Activated CD4-positive, alpha-beta memory T cell treated with anti-CD3 and anti-CD28 coated beads, Interleukin-2, amount 10 ng/mL, durations not matched to agents 7 days and 5 days (primary cell): ENCODE data around the gene KAZN. TPM values are rescaled to one million over a fixed set of nuclear protein-coding genes. Genes with fewer than 3 reads are reported as not detected.
A peak's percentile ranks its signal among the peaks of the same experiment; 100 is the strongest.

ENCODE experiments used
- CTCF ChIA-PET: fragments of 350-600 bp; sonication (Branson Sonifier 250); formaldehyde crosslinking; loops from one replicate; lab custom pipeline; 2021; ENCODE audit warnings: antibody characterized with exemption, inconsistent platforms; lab: Charles Lee
- POLR2A ChIA-PET: fragments of 350-600 bp; sonication (Branson Sonifier 250); formaldehyde crosslinking; loops from one replicate; lab custom pipeline; 2021; ENCODE audit warnings: antibody characterized with exemption; lab: Charles Lee
- DNase-seq: peaks from one replicate; pipeline ENCODE4 v3.0.0-alpha.2; 2020
- H3K27ac Mint-ChIP-seq: one replicate; pipeline ENCODE4 v1.8.0; 2021; ENCODE audit warnings: mild to moderate bottlenecking, mixed read lengths
- H3K27me3 Mint-ChIP-seq: one replicate; pipeline ENCODE4 v1.8.0; 2021; ENCODE audit warnings: mixed read lengths
- H3K36me3 Mint-ChIP-seq: one replicate; pipeline ENCODE4 v1.8.0; 2021; ENCODE audit warnings: low read depth, mixed read lengths
- H3K4me1 Mint-ChIP-seq: one replicate; pipeline ENCODE4 v1.8.0; 2021; ENCODE audit warnings: mixed read lengths
- H3K4me3 Mint-ChIP-seq: one replicate; pipeline ENCODE4 v1.8.0; 2021; ENCODE audit warnings: mild to moderate bottlenecking, mixed read lengths
- H3K9me3 Mint-ChIP-seq: one replicate; pipeline ENCODE4 v1.8.0; 2021; ENCODE audit warnings: mixed read lengths
- total RNA-seq, 2 experiments: library from RNA; stranded (reverse); gene quantifications; one replicate each; pipeline ENCODE4 v1.2.3, GENCODE V29; 2021

Gene KAZN
- total RNA-seq, 2 experiments from 2014 or later, result 0.30 to 0.43 TPM

DNA sequence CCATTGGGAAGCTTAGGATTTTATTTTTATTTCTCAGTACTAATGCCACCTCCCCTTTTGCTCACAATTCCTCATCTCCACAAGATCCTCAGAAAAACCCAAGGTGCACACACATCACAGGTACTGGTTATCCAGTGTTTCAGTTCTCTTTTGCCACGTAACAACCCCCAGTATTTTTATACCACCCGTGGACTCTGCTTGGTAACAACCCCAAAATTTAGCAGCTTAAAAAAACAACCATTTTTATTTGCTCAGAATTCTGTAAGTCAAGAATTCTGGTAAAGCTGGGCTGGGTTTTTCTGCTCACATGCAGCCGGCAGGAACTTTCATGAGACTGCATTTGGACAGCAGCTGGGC, 180.0 kb downstream of the KAZN start:
- POLR2A ChIA-PET, result no interaction called here
- Mint-ChIP-seq H3K4me1 (peaks cover 8% of the 10 kb centered on the region), H3K36me3 (no peaks in the 10 kb centered on the region), H3K4me3 (no peak overlapping the region), H3K9me3 (no peaks in the 10 kb centered on the region), H3K27me3 (no peaks in the 10 kb centered on the region), H3K27ac (no peak overlapping the region)
- DNase-seq, result no peak
- CTCF ChIA-PET, result interaction anchor here (0.5 to 1.9 kb wide), 4 partner anchors 10 to 1151 kb away, joined by 3 to 8 read pairs (median 4); no protein-coding TSS in a partner anchor

GRCh38 chr1:14778898-14779865, 180.7 kb downstream of the KAZN start:
- Mint-ChIP-seq H3K4me1 (peaks cover 8% of the 10 kb centered on the region), H3K27me3 (no peaks in the 10 kb centered on the region), H3K27ac (no peak overlapping the region), H3K9me3 (no peaks in the 10 kb centered on the region), H3K36me3 (no peaks in the 10 kb centered on the region), H3K4me3 (no peak overlapping the region)
- CTCF ChIA-PET, result interaction anchor here (0.5 to 1.9 kb wide), 5 partner anchors 11 to 1152 kb away, joined by 3 to 8 read pairs (median 4); no protein-coding TSS in a partner anchor
- POLR2A ChIA-PET, result no interaction called here
- peak; percentile 20 for DNase-seq

GRCh38 chr1:14780271-14780670, 181.8 kb downstream of the KAZN start:
- H3K27me3 Mint-ChIP-seq, result no peaks in the 10 kb centered on the region
- H3K27ac Mint-ChIP-seq, result no peak overlapping the region
- H3K4me3 Mint-ChIP-seq, result no peak overlapping the region
- H3K36me3 Mint-ChIP-seq, result no peaks in the 10 kb centered on the region
- ChIA-PET CTCF (no interaction called here), POLR2A (no interaction called here)
- no peak for DNase-seq
- peaks cover 8% of the 10 kb centered on the region for H3K4me1 Mint-ChIP-seq
- H3K9me3 Mint-ChIP-seq, result no peaks in the 10 kb centered on the region

GRCh38 chr1:14781811-14782210, 183.3 kb downstream of the KAZN start:
- ChIA-PET POLR2A (no interaction called here), CTCF (no interaction called here)
- Mint-ChIP-seq H3K4me1 (peaks cover 8% of the 10 kb centered on the region), H3K9me3 (no peaks in the 10 kb centered on the region), H3K4me3 (no peak overlapping the region), H3K27ac (no peak overlapping the region), H3K27me3 (no peaks in the 10 kb centered on the region), H3K36me3 (no peaks in the 10 kb centered on the region)
- no peak for DNase-seq

DNA sequence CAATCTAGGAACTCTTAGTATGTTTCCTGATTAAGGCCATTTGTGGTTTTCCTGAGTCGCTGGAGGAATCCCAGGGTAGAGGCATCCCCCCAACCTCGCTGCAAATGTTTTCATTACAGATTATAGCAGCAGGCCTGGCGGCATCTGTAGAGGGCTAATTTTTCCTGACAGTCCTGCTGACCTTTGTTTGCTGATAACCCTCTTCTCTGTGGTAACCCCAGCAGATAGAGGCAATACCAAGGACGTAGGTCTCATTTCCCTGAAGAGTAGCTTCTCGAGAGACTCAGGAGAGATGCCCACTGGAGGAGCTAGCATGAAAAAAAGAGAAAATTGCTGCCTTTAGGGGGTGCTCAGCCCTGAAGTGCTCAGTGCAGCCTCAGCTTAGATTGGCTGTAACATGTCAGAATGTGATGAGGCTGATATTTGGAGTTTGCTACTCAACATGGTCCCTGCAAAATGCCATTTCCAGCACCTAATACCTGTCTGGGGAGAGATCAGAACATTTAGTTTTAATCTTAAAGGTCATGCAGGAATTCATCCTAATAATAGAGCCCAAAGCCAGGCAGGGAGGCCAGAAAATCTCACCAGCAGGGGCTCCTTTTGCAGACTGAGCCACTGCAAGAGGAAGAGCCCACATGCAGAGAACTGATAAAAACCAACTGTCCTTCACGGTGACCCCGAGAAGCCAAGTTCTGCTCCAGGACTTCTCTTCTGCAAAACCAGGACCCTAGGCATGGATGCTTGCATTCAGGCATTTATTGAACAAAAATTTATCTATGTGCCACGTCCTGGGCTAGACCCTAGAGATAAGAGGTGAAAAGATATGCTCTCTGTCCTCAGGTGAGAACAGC, 184.5 kb downstream of the KAZN start:
- POLR2A ChIA-PET, result no interaction called here
- DNase-seq, result no peak
- peaks cover 3% of the 10 kb centered on the region for H3K4me1 Mint-ChIP-seq

GRCh38 chr1:14783592-14783886, 185.1 kb downstream of the KAZN start:
- Mint-ChIP-seq H3K4me1 (peaks cover under 1% of the 10 kb centered on the region), H3K9me3 (no peaks in the 10 kb centered on the region), H3K36me3 (no peaks in the 10 kb centered on the region), H3K4me3 (no peak overlapping the region), H3K27me3 (no peaks in the 10 kb centered on the region), H3K27ac (no peak overlapping the region)
- no peak for DNase-seq
- POLR2A ChIA-PET, result no interaction called here
- CTCF ChIA-PET, result no interaction called here

More for the DNA sequence above, 184.5 kb downstream of the KAZN start:
- Mint-ChIP-seq H3K27ac (no peak overlapping the region), H3K27me3 (no peaks in the 10 kb centered on the region), H3K4me3 (no peak overlapping the region), H3K9me3 (no peaks in the 10 kb centered on the region), H3K36me3 (no peaks in the 10 kb centered on the region)
- CTCF ChIA-PET, result no interaction called here

DNA sequence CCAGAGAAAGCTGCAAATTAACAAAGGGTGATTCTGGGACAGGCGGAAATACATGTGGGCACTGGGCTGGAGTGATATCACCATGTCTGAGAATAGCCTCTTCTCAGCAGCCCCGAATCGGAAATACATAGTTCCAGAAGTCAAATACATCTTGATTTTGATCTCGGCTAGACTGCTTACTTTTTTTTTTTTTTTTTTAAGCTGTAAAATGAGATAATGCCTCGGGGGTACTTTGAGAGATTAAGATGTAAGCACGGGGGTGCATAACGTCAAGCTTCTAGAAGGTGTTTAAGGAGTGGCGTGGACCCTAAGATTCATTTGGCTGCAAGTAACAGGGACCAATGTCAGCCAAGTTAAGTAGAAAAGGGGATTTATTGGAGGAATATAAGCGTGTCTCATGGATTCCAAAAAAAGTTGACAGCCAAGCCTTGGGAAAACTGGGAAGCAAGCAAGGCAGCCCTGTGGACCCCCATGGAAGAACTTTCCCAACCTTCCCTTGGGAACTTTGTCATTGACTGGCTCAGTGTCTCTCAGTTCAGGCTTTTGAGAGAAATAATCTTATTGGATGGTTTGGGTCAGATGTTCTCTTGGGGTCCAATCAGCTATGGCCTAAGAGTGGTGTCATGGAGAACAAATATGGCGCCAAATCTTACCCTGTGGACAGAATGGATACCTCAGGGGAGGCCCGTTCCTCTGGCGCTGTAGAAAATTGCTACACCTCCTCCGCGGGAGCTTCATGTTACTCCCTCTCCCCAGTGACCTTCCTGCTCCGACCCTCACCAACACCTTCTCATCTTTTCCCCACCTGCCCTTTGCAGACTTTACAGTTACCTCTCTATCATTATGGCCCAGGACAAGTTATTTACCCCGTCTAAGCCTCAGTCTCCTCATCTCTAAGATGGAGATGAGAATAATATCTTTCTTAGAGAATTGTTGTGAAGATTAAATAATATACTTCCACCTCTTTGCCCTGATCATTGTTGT, 186.6 kb downstream of the KAZN start:
- Mint-ChIP-seq H3K27me3 (no peaks in the 10 kb centered on the region), H3K27ac (no peak overlapping the region), H3K4me1 (no peaks in the 10 kb centered on the region), H3K4me3 (no peak overlapping the region), H3K36me3 (no peaks in the 10 kb centered on the region), H3K9me3 (no peaks in the 10 kb centered on the region)
- ChIA-PET POLR2A (no interaction called here), CTCF (interaction anchor here (1.0 kb wide), 1 partner anchor 10 kb away, joined by 3 read pairs; no protein-coding TSS in a partner anchor)
- DNase-seq, result no peak

DNA sequence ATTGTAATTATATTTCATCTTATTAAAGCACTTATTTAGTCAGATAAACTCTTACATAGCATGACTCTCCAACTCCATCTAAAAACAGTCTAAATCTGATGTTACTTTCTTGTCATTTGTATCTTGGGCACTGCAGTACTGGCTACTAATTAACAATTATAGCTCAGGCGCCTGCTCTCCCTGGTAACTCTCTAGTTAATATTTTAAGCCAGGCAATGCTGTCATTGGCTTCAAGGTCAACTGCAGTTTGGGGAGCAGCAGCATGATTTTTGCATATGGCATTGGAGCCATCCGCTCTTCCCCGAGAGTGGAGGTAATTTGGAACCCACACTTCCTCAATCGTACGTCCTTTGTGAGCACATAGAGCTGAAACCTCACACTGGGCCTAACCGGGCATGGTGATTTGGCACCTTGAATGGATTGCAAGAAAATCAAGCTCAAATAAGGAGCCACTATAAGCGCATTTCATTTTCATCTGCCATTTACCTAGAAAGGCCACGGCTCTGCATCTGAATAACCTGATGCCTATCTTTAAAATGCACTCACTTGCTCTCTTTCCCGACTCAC, 187.7 kb downstream of the KAZN start:
- H3K4me1 Mint-ChIP-seq, result no peaks in the 10 kb centered on the region
- POLR2A ChIA-PET, result no interaction called here
- H3K4me3 Mint-ChIP-seq, result no peak overlapping the region
- CTCF ChIA-PET, result no interaction called here
- H3K27me3 Mint-ChIP-seq, result no peaks in the 10 kb centered on the region
- H3K9me3 Mint-ChIP-seq, result no peaks in the 10 kb centered on the region
- DNase-seq, result no peak
- H3K36me3 Mint-ChIP-seq, result no peaks in the 10 kb centered on the region
- H3K27ac Mint-ChIP-seq, result no peak overlapping the region

DNA sequence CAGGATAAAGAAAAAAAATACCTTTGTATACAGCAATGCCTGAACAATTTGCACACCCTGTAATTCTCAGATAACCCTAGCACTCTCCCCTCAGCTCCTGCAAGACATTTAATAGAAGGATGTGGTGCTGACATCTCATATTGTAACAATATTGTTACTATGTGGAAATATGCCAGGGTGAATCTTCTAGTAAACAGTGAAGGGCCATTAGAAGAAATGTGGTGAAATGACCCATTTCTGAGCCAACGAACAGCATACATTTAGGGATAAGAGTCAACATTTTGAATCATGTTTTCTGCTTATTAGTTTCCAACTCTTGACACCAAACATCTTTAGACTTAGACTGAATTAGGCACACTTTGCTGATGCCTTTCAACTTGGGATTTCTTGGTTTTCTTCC, 188.2 kb downstream of the KAZN start:
- Mint-ChIP-seq H3K27me3 (no peaks in the 10 kb centered on the region), H3K4me1 (no peaks in the 10 kb centered on the region), H3K36me3 (no peaks in the 10 kb centered on the region), H3K4me3 (no peak overlapping the region), H3K9me3 (no peaks in the 10 kb centered on the region), H3K27ac (no peak overlapping the region)
- DNase-seq, result no peak
- ChIA-PET POLR2A (no interaction called here), CTCF (interaction anchor here (1.0 kb wide), 1 partner anchor 240 kb away, joined by 3 read pairs; no protein-coding TSS in a partner anchor)

GRCh38 chr1:14787604-14788003, 189.1 kb downstream of the KAZN start:
- Mint-ChIP-seq H3K4me3 (no peak overlapping the region), H3K27me3 (no peaks in the 10 kb centered on the region), H3K4me1 (no peaks in the 10 kb centered on the region), H3K36me3 (no peaks in the 10 kb centered on the region), H3K27ac (no peak overlapping the region), H3K9me3 (no peaks in the 10 kb centered on the region)
- no peak for DNase-seq
- ChIA-PET POLR2A (no interaction called here), CTCF (interaction anchor here (1.0 kb wide), 1 partner anchor 239 kb away, joined by 3 read pairs; no protein-coding TSS in a partner anchor)

- no peaks in the 10 kb centered on the region for H3K27me3 Mint-ChIP-seq
- no peaks in the 10 kb centered on the region for H3K4me1 Mint-ChIP-seq
- H3K36me3 Mint-ChIP-seq, result no peaks in the 10 kb centered on the region
- CTCF ChIA-PET, result interaction anchor here (1.0 kb wide), 1 partner anchor 239 kb away, joined by 3 read pairs; no protein-coding TSS in a partner anchor
- POLR2A ChIA-PET, result no interaction called here
- no peaks in the 10 kb centered on the region for H3K9me3 Mint-ChIP-seq
- no peak overlapping the region for H3K27ac Mint-ChIP-seq
- no peak overlapping the region for H3K4me3 Mint-ChIP-seq
- no peak for DNase-seq
Measured at GRCh38 chr1:14788080-14788479, 189.6 kb downstream of the KAZN start.

GRCh38 chr1:14790982-14791381, 192.5 kb downstream of the KAZN start:
- Mint-ChIP-seq H3K27me3 (no peaks in the 10 kb centered on the region), H3K27ac (no peak overlapping the region), H3K36me3 (no peaks in the 10 kb centered on the region), H3K4me3 (no peak overlapping the region), H3K4me1 (no peaks in the 10 kb centered on the region), H3K9me3 (no peaks in the 10 kb centered on the region)
- ChIA-PET CTCF (no interaction called here), POLR2A (no interaction called here)
- no peak for DNase-seq
